AG10803 (cell line): ENCODE data around the gene PPP2R2C.

Experiments used
- DNase-seq: peaks from one replicate; pipeline ENCODE4 v3.0.0; 2010; ENCODE audit warnings: low read depth
- H3K4me3 ChIP-seq: 2 replicates; pipeline ENCODE4 v1.5.1; 2011; ENCODE audit warnings: mild to moderate bottlenecking, low read length, control low read depth
- CTCF ChIP-seq: conservative IDR thresholded peaks from 2 replicates; pipeline ENCODE4 v1.5.1; 2011; ENCODE audit warnings: mild to moderate bottlenecking, low read length, control low read depth, inconsistent platforms

The PPP2R2C gene

GRCh38 chr4:6449335-6449734, 23.1 kb downstream of the PPP2R2C start:
- H3K4me3 ChIP-seq: no peak overlapping the region
- TF ChIP-seq CTCF: no peak

GRCh38 chr4:6448476-6449170, 23.8 kb downstream of the PPP2R2C start:
- H3K4me3 ChIP-seq: no peak overlapping the region
- DNase-seq: no peak
- TF ChIP-seq CTCF: no peak

More at GRCh38 chr4:6449335-6449734, 23.1 kb downstream of the PPP2R2C start:
- no peak for DNase-seq

DNA sequence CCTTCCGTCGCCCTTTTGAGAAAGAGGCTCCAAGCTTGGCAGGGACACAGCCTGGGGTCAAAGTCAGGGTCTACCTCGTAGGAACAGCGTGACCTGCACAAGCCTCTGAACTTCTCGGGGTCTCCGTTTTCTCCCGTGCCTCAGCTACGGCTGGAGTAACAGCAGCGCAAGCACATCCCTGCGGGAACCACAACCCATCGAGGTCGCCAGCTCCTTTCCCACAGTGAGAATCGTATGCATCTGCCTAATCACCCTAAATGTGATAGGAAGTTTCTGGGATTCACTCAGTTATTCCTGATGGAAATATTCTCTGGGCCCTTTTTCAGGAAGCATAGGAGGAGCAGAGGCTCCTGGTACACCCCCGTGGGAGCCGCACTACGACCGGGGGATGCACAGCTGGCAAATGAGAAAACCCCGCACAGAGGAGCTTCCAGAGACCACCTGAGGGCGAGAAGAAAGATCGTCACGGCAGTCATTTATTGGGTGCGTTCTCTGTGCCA, 24.7 kb downstream of the PPP2R2C start:
- no peak for TF ChIP-seq CTCF
- no peak for DNase-seq
- H3K4me3 ChIP-seq: no peak overlapping the region

GRCh38 chr4:6446538-6447451, 25.6 kb downstream of the PPP2R2C start:
- DNase-seq: no peak
- TF ChIP-seq CTCF: no peak
- H3K4me3 ChIP-seq: no peak overlapping the region

GRCh38 chr4:6446130-6446482, 26.3 kb downstream of the PPP2R2C start:
- TF ChIP-seq CTCF: no peak
- no peak for DNase-seq
- no peak overlapping the region for H3K4me3 ChIP-seq

- no peak overlapping the region for H3K4me3 ChIP-seq
- no peak for TF ChIP-seq CTCF
- no peak for DNase-seq
Measured at GRCh38 chr4:6445403-6446129, 26.8 kb downstream of the PPP2R2C start.
